Breast epithelium (tissue), 4 donors: ENCODE results near the gene LASP1NB.

ENCODE experiments used
- DNase-seq, 2 donors: peaks; one replicate each; pipeline ENCODE4 v3.0.0-alpha.2; 2019; ENCODE audit warnings: low spot score in 2 of 2
- H3K27ac ChIP-seq, 2 donors: fragments of 200-600 bp; sonication (generic) in 1 of 2; one replicate each; pipeline ENCODE4 v1.5.1; 2016 to 2019; ENCODE audit warnings: mild to moderate bottlenecking in 1 of 2
- H3K27me3 ChIP-seq, 2 donors: fragments of 200-600 bp; sonication (generic) in 1 of 2; one replicate each; pipeline versions ENCODE4 v1.5.1 to v1.6.0; 2017 to 2019; ENCODE audit warnings: control low read depth in 1 of 2, mild to moderate bottlenecking in 1 of 2
- H3K36me3 ChIP-seq: fragments of 200-600 bp; one replicate; pipeline ENCODE4 v1.5.1; 2019
- H3K4me1 ChIP-seq, 2 donors: fragments of 200-600 bp; sonication (generic); one replicate each; pipeline ENCODE4 v1.5.1; 2016 to 2019; ENCODE audit warnings: control low read depth in 1 of 2
- H3K4me3 ChIP-seq, 3 donors: fragments of 200-600 bp; sonication (generic); 1 replicate in 2 of 3; 2 replicates in 1 of 3; pipeline ENCODE4 v1.5.1; 2016 to 2019; ENCODE audit warnings: mild to moderate bottlenecking in 3 of 3, moderate library complexity in 2 of 3
- H3K9me3 ChIP-seq, 2 donors: fragments of 200-600 bp; sonication (generic) in 1 of 2; one replicate each; pipeline ENCODE4 v1.5.1; 2016 to 2019; ENCODE audit warnings: control low read depth in 1 of 2
- POLR2A ChIP-seq: fragments of 450-650 bp; IDR thresholded peaks from one replicate; pipeline ENCODE4 v1.6.1; 2016; ENCODE audit warnings: antibody characterized with exemption, mild to moderate bottlenecking, moderate library complexity
- POLR2AphosphoS5 ChIP-seq, 3 donors: sonication (generic); formaldehyde crosslinking; IDR thresholded peaks; one replicate each; pipeline ENCODE4 v1.6.1; 2017; ENCODE audit warnings: antibody characterized with exemption in 3 of 3
- intact Hi-C: fragments of 100-400 bp; cut with DNase I; formaldehyde crosslinking; loops from one replicate; pipeline ENCODE4 v1.15.1; 2023; ENCODE audit warnings: low total_unique reads
- TF ChIP-seq, protein P1 (sequence below), 3 donors: fragments of 450-650 bp; IDR thresholded peaks; one replicate each; pipeline ENCODE4 v1.5.1; 2016 to 2017; ENCODE audit warnings: antibody characterized with exemption in 3 of 3, mild to moderate bottlenecking in 3 of 3, moderate library complexity in 3 of 3

LASP1NB gene

DNA sequence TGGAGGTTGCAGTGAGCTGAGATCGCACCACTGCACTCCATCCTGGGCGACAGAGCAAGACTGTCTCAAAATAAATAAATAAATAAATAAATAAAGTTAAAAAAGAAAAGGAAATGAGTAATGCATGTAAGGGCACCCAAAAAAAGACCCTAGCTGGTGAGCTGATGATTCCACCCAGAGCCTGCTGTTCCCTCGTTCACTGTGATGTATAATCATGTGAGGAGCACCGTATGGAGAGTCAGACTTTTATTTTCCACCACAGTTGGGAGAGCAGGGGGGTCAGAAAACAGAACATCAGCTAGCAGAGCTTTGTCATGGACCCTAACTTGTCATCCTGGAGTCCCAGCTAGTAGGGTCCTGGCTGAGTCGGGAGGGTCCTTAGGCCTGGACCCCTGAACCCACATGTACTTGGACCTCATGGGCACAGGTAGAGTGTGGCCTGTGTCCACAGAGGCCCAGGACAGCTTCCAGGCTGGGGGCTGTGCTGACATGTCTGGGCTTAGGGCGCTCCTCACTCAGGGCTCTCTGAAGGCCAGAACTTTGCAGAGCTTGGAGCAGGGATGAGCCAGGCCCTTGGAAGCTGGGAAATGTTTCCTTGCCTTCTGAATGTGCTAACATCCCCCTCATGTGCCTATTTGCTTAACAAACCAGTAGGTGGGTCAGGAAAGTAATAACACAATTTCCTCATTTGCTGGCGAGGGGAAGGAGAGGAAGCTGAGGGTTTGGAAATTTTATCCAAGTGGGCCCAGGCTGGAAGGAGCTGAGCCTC is 18.8 kb upstream of the LASP1NB start:
- no peaks in the 10 kb centered on the region for H3K36me3 ChIP-seq
- intact Hi-C loops: no loop called here
- H3K27ac ChIP-seq: peak overlapping the region; percentile 40 to 81
- TF ChIP-seq POLR2A: no peak
- TF ChIP-seq POLR2AphosphoS5 (IDR thresholded peaks at IDR 0.05): no peak
- TF ChIP-seq, protein P1, sequence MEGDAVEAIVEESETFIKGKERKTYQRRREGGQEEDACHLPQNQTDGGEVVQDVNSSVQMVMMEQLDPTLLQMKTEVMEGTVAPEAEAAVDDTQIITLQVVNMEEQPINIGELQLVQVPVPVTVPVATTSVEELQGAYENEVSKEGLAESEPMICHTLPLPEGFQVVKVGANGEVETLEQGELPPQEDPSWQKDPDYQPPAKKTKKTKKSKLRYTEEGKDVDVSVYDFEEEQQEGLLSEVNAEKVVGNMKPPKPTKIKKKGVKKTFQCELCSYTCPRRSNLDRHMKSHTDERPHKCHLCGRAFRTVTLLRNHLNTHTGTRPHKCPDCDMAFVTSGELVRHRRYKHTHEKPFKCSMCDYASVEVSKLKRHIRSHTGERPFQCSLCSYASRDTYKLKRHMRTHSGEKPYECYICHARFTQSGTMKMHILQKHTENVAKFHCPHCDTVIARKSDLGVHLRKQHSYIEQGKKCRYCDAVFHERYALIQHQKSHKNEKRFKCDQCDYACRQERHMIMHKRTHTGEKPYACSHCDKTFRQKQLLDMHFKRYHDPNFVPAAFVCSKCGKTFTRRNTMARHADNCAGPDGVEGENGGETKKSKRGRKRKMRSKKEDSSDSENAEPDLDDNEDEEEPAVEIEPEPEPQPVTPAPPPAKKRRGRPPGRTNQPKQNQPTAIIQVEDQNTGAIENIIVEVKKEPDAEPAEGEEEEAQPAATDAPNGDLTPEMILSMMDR (IDR thresholded peaks at IDR 0.05): no peak
- H3K27me3 ChIP-seq: no peaks in the 10 kb centered on the region
- DNase-seq: no peak
- peaks cover 0 to 4% of the 10 kb centered on the region in 2 donors for H3K4me1 ChIP-seq
- H3K4me3 ChIP-seq: no peak overlapping the region
- H3K9me3 ChIP-seq: no peaks in the 10 kb centered on the region

DNA sequence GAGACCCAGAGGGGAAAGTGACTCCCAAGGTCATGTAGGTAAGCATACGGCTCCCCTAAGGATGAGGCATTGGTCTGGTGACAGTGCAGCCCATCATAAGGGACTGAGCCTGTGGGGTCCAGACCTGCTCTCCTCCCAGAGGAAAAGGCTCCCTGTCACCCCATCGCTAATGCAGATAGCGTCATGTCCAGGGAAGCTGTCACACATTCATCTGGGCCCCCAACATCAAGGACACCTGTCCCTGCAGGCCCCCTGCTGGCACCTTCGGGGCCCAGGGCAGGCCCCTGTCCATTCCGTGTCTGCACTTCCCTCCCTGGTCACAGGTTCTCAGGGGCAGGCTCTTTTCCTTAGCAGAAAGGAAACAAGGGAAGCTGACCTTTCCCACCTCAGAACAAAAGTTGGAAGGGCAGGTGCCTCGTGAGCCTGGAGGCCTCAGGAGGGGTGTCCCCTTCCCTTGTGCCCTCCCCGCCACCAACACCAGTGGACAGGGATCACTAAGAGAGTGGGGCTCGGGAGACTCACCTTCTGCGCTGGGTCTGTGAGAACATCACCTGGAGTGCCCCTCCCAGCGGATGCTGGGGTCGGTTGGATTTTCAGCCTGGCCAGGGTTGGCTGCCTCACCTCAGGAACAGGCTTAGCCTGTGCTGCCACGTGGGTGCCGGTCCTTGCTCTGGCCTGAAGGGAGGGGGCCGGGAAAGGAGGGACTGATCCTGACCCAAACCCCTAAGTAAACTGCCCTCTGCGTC is 17.3 kb upstream of the LASP1NB start:
- H3K9me3 ChIP-seq: no peaks in the 10 kb centered on the region
- intact Hi-C loops: no loop called here
- H3K36me3 ChIP-seq: no peaks in the 10 kb centered on the region
- no peaks in the 10 kb centered on the region for H3K27me3 ChIP-seq
- H3K4me3 ChIP-seq: no peak overlapping the region
- DNase-seq: no peak
- H3K4me1 ChIP-seq: peaks cover 0 to 4% of the 10 kb centered on the region in 2 donors
- peak overlapping the region; percentile 0 to 81 for H3K27ac ChIP-seq
- TF ChIP-seq, protein P1 (IDR thresholded peaks at IDR 0.05): no peak
- no peak for TF ChIP-seq POLR2AphosphoS5 (IDR thresholded peaks at IDR 0.05)
- TF ChIP-seq POLR2A: no peak

DNA sequence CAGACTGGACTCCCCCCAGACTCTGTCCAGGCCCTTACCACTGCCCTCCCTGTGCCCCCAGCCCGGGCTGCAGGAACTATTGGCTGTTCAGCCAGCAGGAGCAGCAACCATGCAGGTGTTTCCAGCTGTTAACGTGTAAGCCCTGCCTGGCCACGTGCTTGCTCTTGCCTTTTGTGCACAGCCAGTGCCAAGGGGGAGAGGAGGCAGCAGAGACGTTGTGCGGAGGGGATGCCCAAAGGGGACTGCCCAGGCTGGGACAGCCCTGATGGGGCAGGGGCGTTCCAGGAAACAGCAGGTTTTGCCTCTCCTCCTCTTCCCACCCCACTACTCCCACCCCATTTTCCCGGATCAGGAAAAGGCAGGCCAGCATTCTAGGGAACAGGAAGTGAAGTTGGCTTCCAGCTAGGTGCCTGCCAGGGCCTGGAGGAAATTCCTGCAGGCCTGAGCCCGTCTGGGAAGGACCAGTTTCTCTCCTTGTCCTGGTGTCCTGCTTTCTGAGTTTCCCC is 16.7 kb upstream of the LASP1NB start:
- Histone ChIP-seq H3K4me1 (peaks cover 0 to 4% of the 10 kb centered on the region in 2 donors), H3K4me3 (no peak overlapping the region), H3K27ac (peak overlapping the region; percentile 0 to 81), H3K9me3 (no peaks in the 10 kb centered on the region), H3K27me3 (no peaks in the 10 kb centered on the region), H3K36me3 (no peaks in the 10 kb centered on the region)
- DNase-seq: no peak
- TF ChIP-seq POLR2A: no peak
- TF ChIP-seq, protein P1 (IDR thresholded peaks at IDR 0.05): no peak
- TF ChIP-seq POLR2AphosphoS5 (IDR thresholded peaks at IDR 0.05): no peak
- intact Hi-C loops: no loop called here

DNA sequence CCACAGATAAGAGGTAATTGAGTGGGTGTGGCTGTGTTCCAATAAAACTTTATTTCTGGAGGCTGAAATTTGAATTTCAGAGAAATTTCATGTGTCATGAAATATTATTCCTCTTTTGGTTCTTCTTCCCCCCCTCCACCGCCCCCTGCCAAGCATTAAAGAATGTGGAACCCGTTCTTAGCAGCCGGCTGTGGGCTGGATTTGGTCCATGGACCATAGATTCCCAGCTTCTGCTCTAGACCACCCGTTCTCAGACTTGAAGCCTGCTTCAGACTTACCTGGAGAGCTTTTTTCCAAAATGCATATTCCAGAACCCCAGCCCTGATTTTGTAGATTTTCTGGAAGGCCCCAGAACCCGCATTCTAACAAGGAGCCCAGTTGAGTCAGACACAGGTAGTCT is 15.1 kb upstream of the LASP1NB start:
- Histone ChIP-seq H3K9me3 (no peaks in the 10 kb centered on the region), H3K36me3 (no peaks in the 10 kb centered on the region), H3K27me3 (no peaks in the 10 kb centered on the region), H3K4me3 (no peak overlapping the region), H3K4me1 (peaks cover 0 to 4% of the 10 kb centered on the region in 2 donors), H3K27ac (no peak overlapping the region)
- intact Hi-C loops: no loop called here
- no peak for DNase-seq
- no peak for TF ChIP-seq POLR2A
- TF ChIP-seq POLR2AphosphoS5 (IDR thresholded peaks at IDR 0.05): no peak
- TF ChIP-seq, protein P1 (IDR thresholded peaks at IDR 0.05): no peak
